KG1 (cell line): ENCODE results near the gene LIFR.
"Not testable (repeated sequence)": the region's sequence is repeated elsewhere in the genome, so short reads cannot be mapped to it uniquely, and the experiment has no call there.

Experiments
- DNase-seq: peaks from one replicate; lab custom pipeline; 2025; lab: John Stamatoyannopoulos, UW

Gene LIFR

DNA sequence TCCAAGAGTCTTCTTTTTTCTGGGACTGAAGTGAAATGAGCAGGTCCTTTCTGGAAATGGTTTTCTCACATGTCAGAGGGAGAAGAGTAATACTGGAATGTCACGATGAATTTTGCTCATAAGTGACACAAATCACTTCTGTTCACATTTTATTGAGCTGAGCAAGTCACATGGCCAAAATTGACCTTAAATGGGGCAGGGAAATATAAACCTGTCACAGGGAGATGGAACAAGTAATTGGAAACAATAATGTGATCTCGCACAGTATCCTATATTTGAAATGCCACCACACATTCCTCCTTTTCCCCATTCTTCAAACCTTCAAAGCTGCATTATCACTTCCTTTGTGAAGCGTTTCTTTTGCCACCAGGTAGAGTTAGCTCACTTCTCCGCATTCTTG lies 25.2 kb upstream of the LIFR start:
- no peak for DNase-seq

- no peak for DNase-seq
Observed at GRCh38 chr5:38579105-38579504, 22.7 kb upstream of the LIFR start.

- no peak for DNase-seq
Observed at GRCh38 chr5:38576961-38577684, 20.7 kb upstream of the LIFR start.

DNA sequence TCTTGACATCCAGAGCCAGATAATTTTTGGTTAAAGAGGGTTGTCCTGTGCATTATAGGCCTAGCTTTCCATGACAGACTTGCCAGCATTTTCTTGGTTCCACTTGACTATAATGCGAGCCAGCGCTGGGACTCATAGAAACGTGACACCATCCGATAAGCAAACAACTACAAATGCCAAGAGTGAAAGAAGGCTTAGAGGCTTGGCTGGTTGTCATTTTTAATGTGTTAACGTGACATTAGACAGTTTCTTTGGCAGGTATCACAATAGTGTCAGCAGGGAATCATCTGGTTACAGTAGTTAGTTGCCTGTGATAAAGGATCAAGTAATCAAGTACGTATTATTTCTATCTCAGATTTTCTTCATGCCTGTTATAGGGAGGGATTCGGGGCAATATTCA lies 20.0 kb upstream of the LIFR start:
- no peak for DNase-seq

- no peak for DNase-seq
Observed at GRCh38 chr5:38575476-38575875, 19.0 kb upstream of the LIFR start.

DNA sequence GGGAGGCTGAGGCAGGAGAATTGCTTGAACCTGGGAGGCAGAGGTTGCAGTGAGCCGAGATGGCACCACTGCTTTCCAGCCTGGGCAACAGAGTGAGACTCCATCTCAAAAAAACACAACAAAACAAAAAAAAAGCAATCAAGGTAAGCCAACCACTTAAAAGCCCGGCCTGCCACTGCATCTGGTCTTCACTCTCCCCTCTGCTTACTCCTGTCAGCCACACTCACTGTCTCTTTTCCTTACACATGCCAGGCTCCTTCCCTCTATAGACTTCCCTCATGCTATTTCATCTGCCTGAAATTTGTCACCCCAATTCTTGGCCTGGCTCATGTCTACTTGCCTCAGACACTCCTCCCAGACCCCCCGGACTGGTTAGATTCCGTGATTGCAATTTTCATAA lies 17.6 kb upstream of the LIFR start:
- DNase-seq = no peak

DNA sequence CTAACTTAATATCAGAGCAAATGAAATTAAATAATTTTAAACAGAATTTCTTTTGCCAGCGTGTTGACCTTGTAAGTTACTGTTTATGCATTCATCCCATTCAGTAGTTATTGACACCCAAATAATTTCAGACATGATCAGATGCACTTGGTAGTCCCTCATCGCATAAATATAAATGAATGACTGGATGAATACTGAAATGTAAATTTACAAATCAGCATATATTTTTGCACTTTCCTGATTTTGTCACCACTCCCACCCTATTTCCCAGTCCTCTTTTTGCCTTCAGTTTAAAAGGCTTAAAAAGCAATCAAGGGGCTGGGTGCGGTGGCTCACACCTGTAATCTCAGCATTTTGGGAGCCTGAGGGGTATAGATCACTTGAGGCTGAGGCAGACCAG lies 17.1 kb upstream of the LIFR start:
- no peak for DNase-seq

DNA sequence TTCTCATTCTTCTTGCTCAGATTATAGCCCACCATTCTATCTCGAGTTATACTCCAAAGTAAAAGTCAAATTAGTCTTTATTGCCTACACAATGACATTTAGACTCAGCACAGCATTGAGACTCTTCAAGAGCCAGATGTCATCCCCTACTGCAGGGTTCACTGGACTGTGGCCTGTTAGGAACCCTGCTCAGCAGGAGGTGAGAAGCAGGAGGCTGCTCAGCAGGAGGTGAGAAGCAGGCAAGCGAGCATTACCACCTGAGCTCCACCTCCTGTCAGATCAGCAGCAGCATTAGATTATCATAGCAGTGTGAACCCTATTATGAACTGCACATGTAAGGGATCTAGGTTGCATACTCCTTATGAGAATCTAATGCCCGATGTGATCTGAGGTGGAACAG lies 12.7 kb upstream of the LIFR start:
- no peak for DNase-seq

DNA sequence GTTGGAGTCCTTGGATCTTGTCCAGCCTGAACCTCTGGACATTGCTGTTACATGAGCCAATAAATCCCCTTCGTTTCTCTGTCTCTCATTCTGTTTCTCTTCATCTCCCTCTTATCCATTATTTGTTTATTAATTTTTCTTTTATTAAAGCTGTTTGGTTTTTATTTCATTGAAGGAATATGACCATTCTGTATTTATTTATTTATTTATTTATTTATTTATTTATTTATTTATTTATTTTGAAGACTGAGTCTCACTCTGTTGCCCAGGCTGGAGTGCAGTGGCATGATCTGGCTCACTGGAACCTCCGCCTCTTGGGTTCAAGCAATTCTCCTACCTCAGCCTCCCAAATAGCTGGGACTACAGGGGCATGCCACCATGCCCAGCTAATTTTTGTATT lies 10.9 kb upstream of the LIFR start:
- not testable (repeated sequence) for DNase-seq

GRCh38 chr5:38563624-38564023 lies 7.2 kb upstream of the LIFR start:
- DNase-seq = no peak

- no peak for DNase-seq
Observed at GRCh38 chr5:38562444-38563210, 6.2 kb upstream of the LIFR start.

- DNase-seq = no peak
Observed at GRCh38 chr5:38559428-38559827, 3.0 kb upstream of the LIFR start.

GRCh38 chr5:38557792-38558191 lies 1.3 kb upstream of the LIFR start:
- no peak for DNase-seq

GRCh38 chr5:38557308-38557710 lies 863 bp upstream of the LIFR start:
- no peak for DNase-seq

DNA sequence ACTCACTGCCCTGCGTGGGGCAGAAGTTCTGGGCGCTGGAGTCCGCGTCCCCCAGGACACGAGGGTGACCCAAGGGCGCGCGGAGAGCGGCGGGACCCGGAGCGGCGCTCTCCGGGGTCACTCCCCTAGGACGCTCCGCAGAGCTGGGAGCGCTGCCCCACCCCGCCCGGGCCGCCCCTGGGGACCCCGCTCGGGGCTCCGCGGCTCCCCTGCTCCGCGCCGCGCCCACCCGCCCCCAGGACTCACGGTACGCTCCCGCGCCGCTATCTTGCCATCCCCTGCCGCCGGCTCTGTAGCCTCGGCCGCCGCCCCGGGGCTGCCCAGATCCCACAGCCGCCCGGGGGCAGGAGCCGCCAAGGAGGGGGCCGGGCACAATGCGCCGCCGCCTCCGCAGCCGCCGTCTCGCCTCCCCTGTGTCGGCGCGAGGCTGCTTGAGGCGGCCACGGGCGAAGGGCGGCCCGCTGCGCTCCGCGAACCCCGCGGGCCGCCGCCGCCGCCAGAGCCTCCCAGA lies 303 bp downstream of the LIFR start:
- DNase-seq = no peak

GRCh38 chr5:38555354-38556087 lies 925 bp downstream of the LIFR start:
- DNase-seq = no peak

GRCh38 chr5:38554861-38555260 lies 1.6 kb downstream of the LIFR start:
- DNase-seq = no peak

GRCh38 chr5:38554403-38554802 lies 2.0 kb downstream of the LIFR start:
- no peak for DNase-seq

GRCh38 chr5:38553001-38553521 lies 3.4 kb downstream of the LIFR start:
- DNase-seq = no peak

DNA sequence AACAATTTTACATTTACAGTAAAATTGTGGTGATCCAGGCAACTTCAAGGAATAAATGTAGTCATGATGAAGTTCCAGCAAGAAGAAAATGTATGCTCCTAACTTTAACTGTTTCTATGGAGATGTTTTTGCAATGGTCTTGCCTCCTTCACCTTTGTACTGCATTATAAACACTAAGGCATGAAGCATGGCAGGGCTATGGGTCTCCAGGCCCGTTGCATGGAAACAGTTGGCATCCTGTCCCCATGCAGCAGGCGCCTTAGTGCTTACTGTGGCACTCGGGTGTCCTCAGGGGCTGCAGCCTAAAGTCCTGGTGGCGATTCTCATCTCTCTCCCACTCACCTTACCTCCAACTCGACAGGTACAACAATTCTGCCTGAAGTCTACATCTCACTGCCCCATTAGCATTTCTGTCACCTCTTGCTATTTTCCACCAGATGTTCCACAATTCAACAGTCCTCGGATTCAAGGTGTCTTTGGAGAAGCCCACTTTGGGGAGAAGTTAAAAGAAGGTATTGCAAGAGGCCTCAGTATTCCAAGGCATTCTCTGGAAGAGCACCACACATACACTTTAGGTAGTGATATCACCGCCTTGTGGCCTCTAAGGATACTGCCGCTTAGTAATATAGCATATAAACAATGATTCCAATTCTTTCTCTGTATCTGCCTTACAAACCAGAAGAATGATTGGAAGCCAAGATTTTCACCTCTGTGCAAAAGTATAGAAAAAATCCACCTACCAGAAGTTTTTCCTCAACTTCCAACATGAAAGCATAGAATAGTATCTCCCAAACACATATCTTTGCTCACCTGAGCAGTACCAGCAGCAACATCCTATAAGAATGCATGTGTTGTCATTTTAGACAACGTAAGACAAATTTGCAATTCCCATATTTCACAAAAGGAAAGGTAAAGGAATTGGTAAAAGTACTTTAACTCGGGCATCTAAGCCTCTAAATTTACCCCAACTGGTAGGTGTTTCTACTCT lies 5.1 kb downstream of the LIFR start:
- DNase-seq = no peak

- no peak for DNase-seq
Observed at GRCh38 chr5:38548064-38548759, 8.2 kb downstream of the LIFR start.
